ENCODE results near the gene NDEL1.
"Not testable (repeated sequence)": the region's sequence is repeated elsewhere in the genome, so short reads cannot be mapped to it uniquely, and the experiment has no call there.

The NDEL1 gene
- total RNA-seq, result 43.7 to 75.7 (median 59.9) reads per million in 17 experiments

GRCh38 chr17:8435245-8436168 lies at the start of gene NDEL1:
NDEL1 (plus strand) TSS chr17:8435884; CDS start chr17:8444272, 8,388 bp downstream.
- peak; percentile 99 to 100 (median 99) for DNase-seq

GRCh38 chr17:8386841-8387240 lies 48.8 kb upstream of the NDEL1 start:
- DNase-seq, result no peak

GRCh38 chr17:8387914-8388651 lies 47.6 kb upstream of the NDEL1 start:
- DNase-seq, result no peak

GRCh38 chr17:8391711-8392110 lies 44.0 kb upstream of the NDEL1 start:
- no peak for DNase-seq

GRCh38 chr17:8392274-8392673 lies 43.4 kb upstream of the NDEL1 start:
- no peak for DNase-seq

GRCh38 chr17:8392674-8393469 lies 42.8 kb upstream of the NDEL1 start:
- no peak for DNase-seq

GRCh38 chr17:8393470-8394231 lies 42.0 kb upstream of the NDEL1 start:
- DNase-seq, result peak in 1 of 4 experiments; percentile 6

- not testable (repeated sequence) for DNase-seq
Measured at GRCh38 chr17:8394497-8394896, 41.2 kb upstream of the NDEL1 start.

- no peak for DNase-seq
Measured at GRCh38 chr17:8397636-8398035, 38.0 kb upstream of the NDEL1 start, which contains the start of gene RNF222. RNF222 (minus strand) TSS chr17:8397827; CDS start chr17:8393461, 4,366 bp downstream.

- DNase-seq, result no peak
Measured at GRCh38 chr17:8398980-8399379, 36.7 kb upstream of the NDEL1 start.

GRCh38 chr17:8401107-8401506 lies 34.6 kb upstream of the NDEL1 start:
- DNase-seq, result no peak

GRCh38 chr17:8402921-8403536 lies 32.7 kb upstream of the NDEL1 start:
- no peak for DNase-seq

GRCh38 chr17:8405499-8406016 lies 30.1 kb upstream of the NDEL1 start:
- no peak for DNase-seq

- no peak for DNase-seq
Measured at GRCh38 chr17:8406174-8406573, 29.5 kb upstream of the NDEL1 start.

GRCh38 chr17:8408371-8408770 lies 27.3 kb upstream of the NDEL1 start:
- DNase-seq, result no peak

- peak; percentile 91 to 96 (median 94) for DNase-seq
Measured at GRCh38 chr17:8409966-8410882, 25.5 kb upstream of the NDEL1 start.

GRCh38 chr17:8410883-8411238 lies 24.8 kb upstream of the NDEL1 start:
- DNase-seq, result no peak

- no peak for DNase-seq
Measured at GRCh38 chr17:8412089-8412488, 23.6 kb upstream of the NDEL1 start.

GRCh38 chr17:8413328-8413727 lies 22.4 kb upstream of the NDEL1 start:
- DNase-seq, result no peak

- DNase-seq, result no peak
Measured at GRCh38 chr17:8413938-8414337, 21.7 kb upstream of the NDEL1 start.

Measured in suppressor macrophage (primary cell).